ENCODE results near the gene C9orf78. TPM values are rescaled to one million over a fixed set of nuclear protein-coding genes. Genes with fewer than 3 reads are reported as not detected.

The C9orf78 gene
- total RNA-seq, 1 experiment from 2014 or later, result 42.4 TPM

DNA sequence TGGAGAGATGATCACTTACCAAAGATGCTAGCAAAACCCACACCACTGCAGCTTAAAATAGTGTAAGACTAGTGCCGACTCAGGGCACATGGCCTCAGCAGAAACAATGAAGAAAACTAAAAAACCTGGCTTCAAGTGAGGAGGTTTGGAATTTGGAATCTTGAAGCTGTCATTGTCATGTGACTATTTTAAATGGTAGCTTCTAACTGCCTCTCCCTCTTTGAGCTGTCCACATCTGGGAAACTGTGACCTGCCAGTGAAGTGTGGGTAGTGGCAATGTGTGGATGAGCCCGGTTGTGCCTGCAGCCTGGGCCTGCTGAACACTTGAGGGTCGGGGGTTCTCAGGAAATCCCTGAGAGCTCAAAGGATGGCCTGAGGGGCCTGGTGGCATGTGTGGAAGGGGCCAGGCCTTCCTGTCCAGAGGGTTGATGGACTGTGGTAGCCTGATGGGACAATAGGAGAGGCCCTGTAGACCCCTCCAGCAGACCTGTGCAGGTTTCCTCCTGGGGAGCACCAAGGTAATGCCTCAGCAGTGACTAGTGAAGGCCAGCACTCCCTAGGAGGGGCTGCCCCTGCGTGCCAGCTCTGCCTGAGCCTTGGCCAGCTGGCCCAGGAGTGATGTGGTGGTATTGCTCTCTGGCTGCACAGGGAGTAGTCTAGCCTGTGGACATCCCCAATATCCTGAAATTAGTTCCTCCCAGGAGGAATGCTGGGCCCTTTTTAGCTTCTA is 13.8 kb upstream of the C9orf78 start:
- H3K36me3 ChIP-seq (ENCODE audit: low read depth, low read length), result no peaks in the 10 kb centered on the region

DNA sequence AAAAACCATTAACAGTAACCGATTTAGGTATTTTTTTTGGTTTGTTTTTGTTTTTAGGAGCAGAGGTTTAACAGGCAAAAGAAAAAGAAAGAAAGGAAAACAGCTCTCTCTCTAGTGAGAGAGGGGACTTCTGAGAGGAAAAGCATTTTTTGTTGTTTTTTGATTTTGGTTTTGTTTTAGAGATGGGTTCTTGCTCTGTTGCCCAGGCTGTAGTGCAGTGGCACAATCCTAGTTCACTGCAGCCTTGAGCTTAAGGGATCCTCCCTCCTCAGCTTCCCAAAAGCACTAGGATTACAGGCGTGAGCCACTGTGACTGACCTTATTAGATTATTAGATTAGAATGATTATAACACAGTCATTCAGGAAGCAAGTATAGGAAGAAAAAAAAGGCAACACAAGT is 10.3 kb upstream of the C9orf78 start:
- BruUV-seq (replicated peaks), result no TSS peak
- Histone ChIP-seq H3K36me3 (ENCODE audit: low read depth, low read length) (no peaks in the 10 kb centered on the region), H3K4me2 (ENCODE audit: low read length) (no peak overlapping the region), H3K79me2 (ENCODE audit: low read length) (no peaks in the 10 kb centered on the region), H3F3A (ENCODE audit: low read length, unreplicated experiment) (no peaks in the 10 kb centered on the region), H3K27ac (ENCODE audit: low read length) (no peak overlapping the region), H4K20me1 (ENCODE audit: low read length) (no peaks in the 10 kb centered on the region), H2AFZ (ENCODE audit: low read length) (no peak overlapping the region), H3K9me3 (ENCODE audit: low read length) (no peaks in the 10 kb centered on the region), H3K4me1 (ENCODE audit: insufficient read depth, low read length) (no peaks in the 10 kb centered on the region), H3K9me2 (replicated peaks; ENCODE audit: low read length) (no peaks in the 10 kb centered on the region), H3K27me3 (ENCODE audit: low read length) (no peaks in the 10 kb centered on the region), H3K4me3 (ENCODE audit: low read length) (no peak overlapping the region), H3K9ac (ENCODE audit: low read length) (no peak overlapping the region)
- CTCF ChIA-PET, result no interaction called here
- POLR2A ChIA-PET (ENCODE audit: unreplicated experiment), result no interaction called here
- no peak for DNase-seq
- no peak for ATAC-seq
- intact Hi-C loops (cut with micrococcal nuclease), result no loop called here
- TF ChIP-seq EZH2phosphoT487 (IDR thresholded peaks at IDR 0.05; ENCODE audit: borderline replicate concordance, low read length) (no peak), EZH2 (IDR thresholded peaks at IDR 0.05; ENCODE audit: low read length, unreplicated experiment) (no peak)
- TF ChIP-seq, protein P1, sequence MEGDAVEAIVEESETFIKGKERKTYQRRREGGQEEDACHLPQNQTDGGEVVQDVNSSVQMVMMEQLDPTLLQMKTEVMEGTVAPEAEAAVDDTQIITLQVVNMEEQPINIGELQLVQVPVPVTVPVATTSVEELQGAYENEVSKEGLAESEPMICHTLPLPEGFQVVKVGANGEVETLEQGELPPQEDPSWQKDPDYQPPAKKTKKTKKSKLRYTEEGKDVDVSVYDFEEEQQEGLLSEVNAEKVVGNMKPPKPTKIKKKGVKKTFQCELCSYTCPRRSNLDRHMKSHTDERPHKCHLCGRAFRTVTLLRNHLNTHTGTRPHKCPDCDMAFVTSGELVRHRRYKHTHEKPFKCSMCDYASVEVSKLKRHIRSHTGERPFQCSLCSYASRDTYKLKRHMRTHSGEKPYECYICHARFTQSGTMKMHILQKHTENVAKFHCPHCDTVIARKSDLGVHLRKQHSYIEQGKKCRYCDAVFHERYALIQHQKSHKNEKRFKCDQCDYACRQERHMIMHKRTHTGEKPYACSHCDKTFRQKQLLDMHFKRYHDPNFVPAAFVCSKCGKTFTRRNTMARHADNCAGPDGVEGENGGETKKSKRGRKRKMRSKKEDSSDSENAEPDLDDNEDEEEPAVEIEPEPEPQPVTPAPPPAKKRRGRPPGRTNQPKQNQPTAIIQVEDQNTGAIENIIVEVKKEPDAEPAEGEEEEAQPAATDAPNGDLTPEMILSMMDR (conservative IDR thresholded peaks at IDR 0.05; ENCODE audit: low read depth, low read length), result no peak

More for the DNA sequence above, 13.8 kb upstream of the C9orf78 start:
- ATAC-seq (no peak), DNase-seq (no peak)
- Histone ChIP-seq H3K79me2 (ENCODE audit: low read length) (no peaks in the 10 kb centered on the region), H3K9ac (ENCODE audit: low read length) (no peak overlapping the region), H3K4me2 (ENCODE audit: low read length) (no peak overlapping the region), H3K27ac (ENCODE audit: low read length) (no peak overlapping the region), H3K4me3 (ENCODE audit: low read length) (no peak overlapping the region), H3F3A (ENCODE audit: low read length, unreplicated experiment) (no peaks in the 10 kb centered on the region), H3K9me3 (ENCODE audit: low read length) (no peaks in the 10 kb centered on the region), H3K9me2 (replicated peaks; ENCODE audit: low read length) (no peaks in the 10 kb centered on the region), H3K27me3 (ENCODE audit: low read length) (no peaks in the 10 kb centered on the region), H3K4me1 (ENCODE audit: insufficient read depth, low read length) (no peaks in the 10 kb centered on the region), H2AFZ (ENCODE audit: low read length) (no peak overlapping the region), H4K20me1 (ENCODE audit: low read length) (no peaks in the 10 kb centered on the region)
- TF ChIP-seq EZH2 (IDR thresholded peaks at IDR 0.05; ENCODE audit: low read length, unreplicated experiment), result no peak
- POLR2A ChIA-PET (ENCODE audit: unreplicated experiment), result no interaction called here
- CTCF ChIA-PET, result no interaction called here
- intact Hi-C loops (cut with micrococcal nuclease), result no loop called here
- no TSS peak for BruUV-seq (replicated peaks)

DNA sequence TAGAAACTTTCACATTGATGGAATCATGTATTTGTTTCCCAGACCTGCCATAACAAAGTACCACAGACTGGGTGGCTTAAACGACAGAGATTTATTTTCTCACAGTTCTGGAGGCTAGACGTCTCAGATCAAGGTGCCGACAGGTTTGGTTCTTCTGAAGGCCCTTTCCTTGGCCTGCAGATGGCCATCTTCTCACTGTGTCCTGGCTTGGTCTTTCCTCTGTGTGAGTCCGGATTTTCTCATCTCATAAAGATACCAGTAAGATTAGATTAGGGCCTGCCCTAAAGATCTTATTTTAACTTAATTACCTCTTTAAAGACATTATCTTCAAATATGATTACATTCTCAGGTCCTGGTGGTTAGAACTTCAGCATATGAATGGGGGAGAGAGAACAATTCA is 6.0 kb upstream of the C9orf78 start:
- no peaks in the 10 kb centered on the region for H3K9me3 ChIP-seq (ENCODE audit: low read length)
- no peaks in the 10 kb centered on the region for H3K27me3 ChIP-seq (ENCODE audit: low read length)
- ChIA-PET POLR2A (ENCODE audit: unreplicated experiment) (no interaction called here), CTCF (no interaction called here)
- ATAC-seq, result no peak
- no peak for DNase-seq
- TF ChIP-seq, protein P1 (conservative IDR thresholded peaks at IDR 0.05; ENCODE audit: low read depth, low read length), result no peak
- TF ChIP-seq EZH2 (IDR thresholded peaks at IDR 0.05; ENCODE audit: low read length, unreplicated experiment), result no peak
- no peak for TF ChIP-seq EZH2phosphoT487 (IDR thresholded peaks at IDR 0.05; ENCODE audit: borderline replicate concordance, low read length)
- H3K4me2 ChIP-seq (ENCODE audit: low read length), result no peak overlapping the region
- intact Hi-C loops (cut with micrococcal nuclease), result no loop called here
- H2AFZ ChIP-seq (ENCODE audit: low read length), result no peak overlapping the region
- no peaks in the 10 kb centered on the region for H3K36me3 ChIP-seq (ENCODE audit: low read depth, low read length)
- H4K20me1 ChIP-seq (ENCODE audit: low read length), result no peaks in the 10 kb centered on the region
- peaks cover 27% of the 10 kb centered on the region for H3K4me1 ChIP-seq (ENCODE audit: insufficient read depth, low read length)
- no peaks in the 10 kb centered on the region for H3K9me2 ChIP-seq (replicated peaks; ENCODE audit: low read length)
- no peak overlapping the region for H3K4me3 ChIP-seq (ENCODE audit: low read length)
- H3K27ac ChIP-seq (ENCODE audit: low read length), result no peak overlapping the region
- H3K9ac ChIP-seq (ENCODE audit: low read length), result no peak overlapping the region
- no TSS peak for BruUV-seq (replicated peaks)
- H3K79me2 ChIP-seq (ENCODE audit: low read length), result peaks cover 25% of the 10 kb centered on the region
- H3F3A ChIP-seq (ENCODE audit: low read length, unreplicated experiment), result no peaks in the 10 kb centered on the region

All from PC-3 (cell line).